ENCODE results near the gene SMARCE1.

GRCh38 chr17:40599468-40599763 lies 48.2 kb downstream of the SMARCE1 start:
- TF ChIP-seq GATA2 (IDR thresholded peaks at IDR 0.05; ENCODE audit: low read depth, low read length): no peak
- TF ChIP-seq GATA3 (IDR thresholded peaks at IDR 0.05; ENCODE audit: low read depth, low read length): no peak

Measured in SH-SY5Y (cell line).